Gastroesophageal sphincter (tissue), 3 donors: ENCODE results near the gene NOXO1.

Experiments
- EP300 ChIP-seq: sonication (generic); formaldehyde crosslinking; IDR thresholded peaks from one replicate; pipeline ENCODE4 v1.6.1; 2017; ENCODE audit warnings: antibody characterized with exemption, mild to moderate bottlenecking
- POLR2AphosphoS5 ChIP-seq: sonication (generic); formaldehyde crosslinking; IDR thresholded peaks from one replicate; pipeline ENCODE4 v1.6.1; 2017; ENCODE audit warnings: antibody characterized with exemption
- TF ChIP-seq, protein P1 (sequence below), 4 experiments: fragments of 200-600 bp in 2 of 4; fragments of 450-650 bp in 2 of 4; sonication (generic) in 1 of 4; IDR thresholded peaks; one replicate each; pipeline ENCODE4 v1.5.1; 2017 to 2019; ENCODE audit warnings: antibody characterized with exemption in 4 of 4, mild to moderate bottlenecking in 2 of 4, moderate library complexity in 2 of 4

DNA sequence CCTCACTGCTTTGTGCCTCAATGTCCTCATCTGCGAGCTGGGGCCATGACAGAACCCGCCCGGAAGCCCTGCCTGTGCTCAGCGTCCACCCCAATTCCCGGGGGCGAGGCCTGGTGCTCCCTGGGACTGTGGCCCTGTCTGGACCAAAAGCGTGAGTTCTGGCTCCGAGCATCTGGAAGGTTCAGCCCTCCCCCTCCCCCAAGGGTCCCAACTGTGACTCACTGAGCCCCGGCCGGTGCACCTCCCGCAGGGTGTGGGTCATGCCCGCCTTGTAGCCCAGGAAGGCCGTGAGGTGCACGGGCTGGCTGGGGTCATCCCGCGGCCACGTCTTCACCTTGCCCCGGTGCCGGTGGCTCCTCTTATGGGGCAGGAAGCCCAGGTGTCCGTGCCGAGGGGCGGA, 27.5 kb downstream of the NOXO1 start:
- TF ChIP-seq POLR2AphosphoS5 (no peak), EP300 (no peak)
- TF ChIP-seq, protein P1, sequence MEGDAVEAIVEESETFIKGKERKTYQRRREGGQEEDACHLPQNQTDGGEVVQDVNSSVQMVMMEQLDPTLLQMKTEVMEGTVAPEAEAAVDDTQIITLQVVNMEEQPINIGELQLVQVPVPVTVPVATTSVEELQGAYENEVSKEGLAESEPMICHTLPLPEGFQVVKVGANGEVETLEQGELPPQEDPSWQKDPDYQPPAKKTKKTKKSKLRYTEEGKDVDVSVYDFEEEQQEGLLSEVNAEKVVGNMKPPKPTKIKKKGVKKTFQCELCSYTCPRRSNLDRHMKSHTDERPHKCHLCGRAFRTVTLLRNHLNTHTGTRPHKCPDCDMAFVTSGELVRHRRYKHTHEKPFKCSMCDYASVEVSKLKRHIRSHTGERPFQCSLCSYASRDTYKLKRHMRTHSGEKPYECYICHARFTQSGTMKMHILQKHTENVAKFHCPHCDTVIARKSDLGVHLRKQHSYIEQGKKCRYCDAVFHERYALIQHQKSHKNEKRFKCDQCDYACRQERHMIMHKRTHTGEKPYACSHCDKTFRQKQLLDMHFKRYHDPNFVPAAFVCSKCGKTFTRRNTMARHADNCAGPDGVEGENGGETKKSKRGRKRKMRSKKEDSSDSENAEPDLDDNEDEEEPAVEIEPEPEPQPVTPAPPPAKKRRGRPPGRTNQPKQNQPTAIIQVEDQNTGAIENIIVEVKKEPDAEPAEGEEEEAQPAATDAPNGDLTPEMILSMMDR (IDR thresholded peaks at IDR 0.05): no peak
